IPS-18a (cell line): ENCODE measurements around the gene INAFM1.

ENCODE experiments used
- H3K27ac ChIP-seq: one replicate; pipeline ENCODE4 v1.5.1; 2013; ENCODE audit warnings: low read length
- H3K27me3 ChIP-seq: one replicate; pipeline ENCODE4 v1.6.1; 2013; ENCODE audit warnings: mild to moderate bottlenecking, low read length; ENCODE audit not compliant: control insufficient read depth, insufficient read depth
- H3K36me3 ChIP-seq: one replicate; pipeline ENCODE4 v1.6.1; 2013; ENCODE audit warnings: low read depth, low read length; ENCODE audit not compliant: control insufficient read depth
- H3K4me1 ChIP-seq: one replicate; pipeline ENCODE4 v1.6.1; 2013; ENCODE audit warnings: low read depth, low read length; ENCODE audit not compliant: control insufficient read depth
- H3K4me3 ChIP-seq: one replicate; pipeline ENCODE4 v1.5.1; 2013; ENCODE audit warnings: low read length
- H3K9ac ChIP-seq: one replicate; pipeline ENCODE4 v1.6.1; 2013; ENCODE audit warnings: mild to moderate bottlenecking, low read length, moderate library complexity
- H3K9me3 ChIP-seq: one replicate; pipeline ENCODE4 v1.6.1; 2013; ENCODE audit warnings: low read depth, low read length; ENCODE audit not compliant: control insufficient read depth

Gene INAFM1

GRCh38 chr19:47231215-47232054, 43.2 kb upstream of the INAFM1 start:
- no peaks in the 10 kb centered on the region for H3K9me3 ChIP-seq
- H3K9ac ChIP-seq = peak overlapping the region; percentile 19
- peaks cover 12% of the 10 kb centered on the region for H3K27me3 ChIP-seq
- H3K36me3 ChIP-seq = no peaks in the 10 kb centered on the region
- no peak overlapping the region for H3K27ac ChIP-seq
- peak overlapping the region; percentile 49 for H3K4me3 ChIP-seq
- peaks cover 15% of the 10 kb centered on the region for H3K4me1 ChIP-seq

GRCh38 chr19:47232422-47233211, 42.1 kb upstream of the INAFM1 start:
- H3K27ac ChIP-seq = no peak overlapping the region
- no peak overlapping the region for H3K9ac ChIP-seq
- peaks cover 12% of the 10 kb centered on the region for H3K27me3 ChIP-seq
- no peaks in the 10 kb centered on the region for H3K9me3 ChIP-seq
- no peak overlapping the region for H3K4me3 ChIP-seq
- H3K36me3 ChIP-seq = no peaks in the 10 kb centered on the region
- H3K4me1 ChIP-seq = peaks cover 11% of the 10 kb centered on the region

GRCh38 chr19:47236072-47236675, 38.5 kb upstream of the INAFM1 start:
- peaks cover 7% of the 10 kb centered on the region for H3K4me1 ChIP-seq
- H3K9me3 ChIP-seq = no peaks in the 10 kb centered on the region
- H3K9ac ChIP-seq = no peak overlapping the region
- no peak overlapping the region for H3K4me3 ChIP-seq
- H3K27me3 ChIP-seq = peaks cover 26% of the 10 kb centered on the region
- H3K36me3 ChIP-seq = no peaks in the 10 kb centered on the region
- no peak overlapping the region for H3K27ac ChIP-seq

GRCh38 chr19:47239152-47239551, 35.5 kb upstream of the INAFM1 start:
- Histone ChIP-seq H3K4me3 (peak overlapping the region; percentile 56), H3K4me1 (peaks cover 19% of the 10 kb centered on the region), H3K9me3 (no peaks in the 10 kb centered on the region), H3K9ac (no peak overlapping the region), H3K27me3 (peaks cover 50% of the 10 kb centered on the region), H3K27ac (no peak overlapping the region), H3K36me3 (no peaks in the 10 kb centered on the region)

- Histone ChIP-seq H3K27me3 (peaks cover 50% of the 10 kb centered on the region), H3K36me3 (no peaks in the 10 kb centered on the region), H3K4me1 (peaks cover 23% of the 10 kb centered on the region), H3K9me3 (no peaks in the 10 kb centered on the region), H3K4me3 (peak overlapping the region; percentile 27), H3K27ac (no peak overlapping the region), H3K9ac (no peak overlapping the region)
Measured at GRCh38 chr19:47239610-47240296, 34.9 kb upstream of the INAFM1 start.

GRCh38 chr19:47240556-47240955, 34.1 kb upstream of the INAFM1 start:
- Histone ChIP-seq H3K4me1 (peaks cover 24% of the 10 kb centered on the region), H3K9me3 (no peaks in the 10 kb centered on the region), H3K4me3 (peak overlapping the region; percentile 15), H3K27me3 (peaks cover 50% of the 10 kb centered on the region), H3K36me3 (no peaks in the 10 kb centered on the region), H3K27ac (no peak overlapping the region), H3K9ac (no peak overlapping the region)

GRCh38 chr19:47240996-47241918, 33.4 kb upstream of the INAFM1 start:
- Histone ChIP-seq H3K9ac (no peak overlapping the region), H3K27me3 (peaks cover 50% of the 10 kb centered on the region), H3K4me1 (peaks cover 24% of the 10 kb centered on the region), H3K4me3 (no peak overlapping the region), H3K27ac (no peak overlapping the region), H3K36me3 (no peaks in the 10 kb centered on the region), H3K9me3 (no peaks in the 10 kb centered on the region)

GRCh38 chr19:47241919-47242577, 32.6 kb upstream of the INAFM1 start:
- Histone ChIP-seq H3K36me3 (no peaks in the 10 kb centered on the region), H3K27me3 (peaks cover 50% of the 10 kb centered on the region), H3K9ac (no peak overlapping the region), H3K4me3 (no peak overlapping the region), H3K4me1 (peaks cover 24% of the 10 kb centered on the region), H3K9me3 (no peaks in the 10 kb centered on the region), H3K27ac (no peak overlapping the region)

GRCh38 chr19:47243364-47243775, 31.3 kb upstream of the INAFM1 start:
- H3K27me3 ChIP-seq = peaks cover 50% of the 10 kb centered on the region
- H3K36me3 ChIP-seq = no peaks in the 10 kb centered on the region
- no peaks in the 10 kb centered on the region for H3K9me3 ChIP-seq
- no peak overlapping the region for H3K27ac ChIP-seq
- peaks cover 24% of the 10 kb centered on the region for H3K4me1 ChIP-seq
- peak overlapping the region; percentile 56 for H3K9ac ChIP-seq
- H3K4me3 ChIP-seq = peak overlapping the region; percentile 46
